ENCODE data around the gene VEPH1. TPM values are rescaled to one million over a fixed set of nuclear protein-coding genes. Genes with fewer than 3 reads are reported as not detected.
A peak's percentile ranks its signal among the peaks of the same experiment; 100 is the strongest.

VEPH1 gene
- total RNA-seq, 2 donors from 2014 or later: 15.0 to 30.0 TPM

DNA sequence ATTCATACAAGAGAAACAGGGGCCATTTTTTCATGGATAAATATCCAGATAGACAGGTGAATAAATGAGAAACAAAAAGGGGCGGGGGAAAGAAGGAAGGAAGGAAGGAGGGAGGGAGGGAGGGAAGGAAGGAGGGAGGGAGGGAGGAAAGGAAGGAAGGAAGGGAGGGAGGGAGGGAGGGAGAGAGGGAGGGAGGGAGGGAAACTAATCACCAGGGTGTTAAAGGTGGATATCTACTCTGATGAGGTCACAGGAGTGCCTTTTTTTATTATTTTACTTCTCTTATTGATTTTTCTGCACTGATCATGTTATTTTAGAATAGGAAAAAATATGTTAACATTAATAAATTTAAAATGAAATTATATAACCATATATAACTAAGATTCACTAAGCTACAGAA is 10.4 kb upstream of the VEPH1 start:
- TF ChIP-seq POLR2A (IDR thresholded peaks at IDR 0.05): no peak
- TF ChIP-seq, protein P1, sequence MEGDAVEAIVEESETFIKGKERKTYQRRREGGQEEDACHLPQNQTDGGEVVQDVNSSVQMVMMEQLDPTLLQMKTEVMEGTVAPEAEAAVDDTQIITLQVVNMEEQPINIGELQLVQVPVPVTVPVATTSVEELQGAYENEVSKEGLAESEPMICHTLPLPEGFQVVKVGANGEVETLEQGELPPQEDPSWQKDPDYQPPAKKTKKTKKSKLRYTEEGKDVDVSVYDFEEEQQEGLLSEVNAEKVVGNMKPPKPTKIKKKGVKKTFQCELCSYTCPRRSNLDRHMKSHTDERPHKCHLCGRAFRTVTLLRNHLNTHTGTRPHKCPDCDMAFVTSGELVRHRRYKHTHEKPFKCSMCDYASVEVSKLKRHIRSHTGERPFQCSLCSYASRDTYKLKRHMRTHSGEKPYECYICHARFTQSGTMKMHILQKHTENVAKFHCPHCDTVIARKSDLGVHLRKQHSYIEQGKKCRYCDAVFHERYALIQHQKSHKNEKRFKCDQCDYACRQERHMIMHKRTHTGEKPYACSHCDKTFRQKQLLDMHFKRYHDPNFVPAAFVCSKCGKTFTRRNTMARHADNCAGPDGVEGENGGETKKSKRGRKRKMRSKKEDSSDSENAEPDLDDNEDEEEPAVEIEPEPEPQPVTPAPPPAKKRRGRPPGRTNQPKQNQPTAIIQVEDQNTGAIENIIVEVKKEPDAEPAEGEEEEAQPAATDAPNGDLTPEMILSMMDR (IDR thresholded peaks at IDR 0.05): no peak
- intact Hi-C loops (cut with DNase I): no loop called here
- Histone ChIP-seq H3K9me3 (no peaks in the 10 kb centered on the region), H3K36me3 (replicated peaks in 1 of 2; ENCODE audit: insufficient read depth in 1 of 2, low read depth in 2 of 2) (no peaks in the 10 kb centered on the region), H3K4me1 (no peaks in the 10 kb centered on the region), H3K4me3 (no peak overlapping the region), H3K27ac (no peak overlapping the region), H3K27me3 (no peaks in the 10 kb centered on the region)
- no peak for ATAC-seq
- WGBS, 2 donors: 62 to 71% methylated on average over 1 of the region's 1 CpG
- DNase-seq: no peak

DNA sequence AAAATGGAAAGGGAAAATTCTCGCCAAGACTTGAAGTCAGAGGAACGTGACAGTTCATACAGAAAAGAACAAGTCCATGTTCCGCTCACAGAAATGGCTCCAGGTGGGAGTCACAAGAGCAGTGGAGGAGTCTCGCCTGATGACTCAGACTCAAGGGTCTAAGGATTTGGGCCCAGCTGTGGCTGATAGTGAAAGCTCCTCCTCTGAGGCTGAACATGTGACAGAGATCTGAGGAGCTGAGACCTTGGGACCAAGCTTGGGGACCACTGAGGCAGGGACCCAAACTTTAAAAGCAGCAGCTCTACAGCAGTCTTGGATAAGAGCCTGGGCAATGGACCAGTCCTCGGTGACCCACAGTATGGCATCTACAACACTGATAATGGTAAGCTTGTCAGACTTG is 9.3 kb upstream of the VEPH1 start:
- H3K4me1 ChIP-seq: no peaks in the 10 kb centered on the region
- no peaks in the 10 kb centered on the region for H3K36me3 ChIP-seq (replicated peaks in 1 of 2; ENCODE audit: insufficient read depth in 1 of 2, low read depth in 2 of 2)
- TF ChIP-seq, protein P1 (IDR thresholded peaks at IDR 0.05): no peak
- TF ChIP-seq POLR2A (IDR thresholded peaks at IDR 0.05): no peak
- no peaks in the 10 kb centered on the region for H3K9me3 ChIP-seq
- intact Hi-C loops (cut with DNase I): no loop called here
- DNase-seq (no peak), ATAC-seq (no peak)
- H3K27me3 ChIP-seq: no peaks in the 10 kb centered on the region
- no peak overlapping the region for H3K4me3 ChIP-seq
- no peak overlapping the region for H3K27ac ChIP-seq
- 72 to 77% methylated on average over 5 of the region's 5 CpGs for WGBS, 2 donors

DNA sequence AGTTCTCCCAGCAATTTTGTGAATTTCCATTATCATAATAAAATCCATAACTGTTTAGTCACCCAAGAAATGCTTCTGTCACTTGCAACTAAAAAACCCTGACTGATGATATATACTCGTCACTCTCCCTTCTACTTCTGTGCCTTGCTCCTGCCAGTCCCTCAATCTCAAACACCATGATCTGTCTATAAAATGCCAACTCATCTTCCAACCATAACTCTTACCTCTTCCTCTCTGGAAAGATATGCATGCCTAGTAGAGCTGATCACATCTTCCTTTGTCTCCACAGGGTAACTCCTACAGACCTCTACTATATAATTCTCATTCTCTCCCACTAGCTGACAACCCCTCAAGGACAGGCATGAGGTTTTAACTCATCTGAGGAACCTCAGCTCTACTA is 5.2 kb upstream of the VEPH1 start:
- intact Hi-C loops (cut with DNase I): no loop called here
- Histone ChIP-seq H3K4me1 (peaks cover 9% of the 10 kb centered on the region), H3K36me3 (replicated peaks in 1 of 2; ENCODE audit: insufficient read depth in 1 of 2, low read depth in 2 of 2) (no peaks in the 10 kb centered on the region), H3K27me3 (no peaks in the 10 kb centered on the region), H3K4me3 (no peak overlapping the region), H3K9me3 (no peaks in the 10 kb centered on the region), H3K27ac (no peak overlapping the region)
- DNase-seq: no peak
- no peak for TF ChIP-seq POLR2A (IDR thresholded peaks at IDR 0.05)
- TF ChIP-seq, protein P1 (IDR thresholded peaks at IDR 0.05): no peak
- 64 to 83% methylated on average over 1 of the region's 1 CpG for WGBS, 2 donors
- ATAC-seq: no peak

DNA sequence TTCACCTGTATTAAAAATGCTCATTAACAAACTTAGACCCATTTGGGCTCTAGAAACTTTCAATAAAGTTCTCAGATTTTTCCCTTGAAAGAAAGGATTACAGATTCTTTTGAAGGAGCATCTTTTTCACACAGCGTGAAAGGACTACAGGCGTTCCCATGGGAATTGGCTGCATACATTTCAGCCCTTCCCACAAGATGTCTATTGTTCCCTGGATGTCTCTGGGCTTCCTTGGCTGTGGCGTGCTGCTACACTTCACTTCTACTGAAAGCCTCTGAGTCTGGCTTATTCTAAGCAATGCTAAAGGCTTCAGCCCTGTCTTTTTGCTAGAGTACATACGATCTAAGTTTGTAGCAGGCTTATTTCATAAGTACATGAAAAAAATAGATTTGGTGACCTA is 1.4 kb downstream of the VEPH1 start:
- Histone ChIP-seq H3K9me3 (no peaks in the 10 kb centered on the region), H3K27me3 (no peaks in the 10 kb centered on the region), H3K27ac (peak overlapping the region in 3 of 4 donors; percentile 48 to 88 (median 78)), H3K4me1 (peaks cover 40% of the 10 kb centered on the region), H3K36me3 (replicated peaks in 1 of 2; ENCODE audit: insufficient read depth in 1 of 2, low read depth in 2 of 2) (no peaks in the 10 kb centered on the region), H3K4me3 (no peak overlapping the region)
- DNase-seq (no peak), ATAC-seq (no peak)
- TF ChIP-seq, protein P1 (IDR thresholded peaks at IDR 0.05): no peak
- no peak for TF ChIP-seq POLR2A (IDR thresholded peaks at IDR 0.05)
- 63 to 67% methylated on average over 4 of the region's 4 CpGs for WGBS, 2 donors
- intact Hi-C loops (cut with DNase I): no loop called here

DNA sequence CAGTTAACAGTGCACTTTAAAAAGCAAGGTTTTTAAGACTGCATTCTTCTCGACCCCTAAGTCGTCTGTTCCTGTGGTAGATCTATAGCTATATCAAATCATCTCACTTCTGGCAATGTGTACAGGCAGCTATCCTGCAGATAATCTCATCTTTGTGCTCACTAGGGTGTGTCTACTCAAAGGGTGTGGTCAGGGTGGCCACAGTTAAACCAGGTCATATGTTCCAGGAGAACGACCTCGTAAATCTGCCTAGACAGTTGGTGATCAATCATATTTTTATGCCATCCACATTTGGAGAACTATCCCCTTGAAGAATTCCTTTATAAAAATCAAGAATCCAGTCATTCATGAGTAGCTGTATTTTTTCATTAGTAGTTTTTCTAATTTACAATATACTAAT is 3.0 kb downstream of the VEPH1 start:
- Histone ChIP-seq H3K9me3 (no peaks in the 10 kb centered on the region), H3K27ac (peak overlapping the region; percentile 54 to 88 (median 74)), H3K4me1 (peaks cover 40% of the 10 kb centered on the region), H3K36me3 (replicated peaks in 1 of 2; ENCODE audit: insufficient read depth in 1 of 2, low read depth in 2 of 2) (no peaks in the 10 kb centered on the region), H3K4me3 (no peak overlapping the region), H3K27me3 (no peaks in the 10 kb centered on the region)
- DNase-seq (no peak), ATAC-seq (no peak)
- TF ChIP-seq POLR2A (IDR thresholded peaks at IDR 0.05): no peak
- TF ChIP-seq, protein P1 (IDR thresholded peaks at IDR 0.05): no peak
- intact Hi-C loops (cut with DNase I): no loop called here
- WGBS, 2 donors: 5 to 6% methylated on average over 4 of the region's 4 CpGs

All from body of pancreas (tissue), 4 donors.